Sigmoid colon (tissue), 4 donors: ENCODE data around the gene CEP128.

Experiments used
- POLR2A ChIP-seq, 2 donors: fragments of 450-650 bp; IDR thresholded peaks; one replicate each; pipeline ENCODE4 v1.6.1; 2016; ENCODE audit warnings: antibody characterized with exemption in 2 of 2, mild to moderate bottlenecking in 2 of 2, moderate library complexity in 2 of 2
- POLR2AphosphoS5 ChIP-seq, 4 donors: sonication (generic); formaldehyde crosslinking; IDR thresholded peaks; one replicate each; pipeline ENCODE4 v1.6.1; 2017; ENCODE audit warnings: antibody characterized with exemption in 4 of 4
- TF ChIP-seq, protein P1 (sequence below), 4 experiments: fragments of 450-650 bp in 3 of 4; fragments of 200-600 bp in 1 of 4; IDR thresholded peaks; one replicate each; pipeline ENCODE4 v1.5.1; 2016 to 2019; ENCODE audit warnings: antibody characterized with exemption in 4 of 4, mild to moderate bottlenecking in 3 of 4, moderate library complexity in 2 of 4

DNA sequence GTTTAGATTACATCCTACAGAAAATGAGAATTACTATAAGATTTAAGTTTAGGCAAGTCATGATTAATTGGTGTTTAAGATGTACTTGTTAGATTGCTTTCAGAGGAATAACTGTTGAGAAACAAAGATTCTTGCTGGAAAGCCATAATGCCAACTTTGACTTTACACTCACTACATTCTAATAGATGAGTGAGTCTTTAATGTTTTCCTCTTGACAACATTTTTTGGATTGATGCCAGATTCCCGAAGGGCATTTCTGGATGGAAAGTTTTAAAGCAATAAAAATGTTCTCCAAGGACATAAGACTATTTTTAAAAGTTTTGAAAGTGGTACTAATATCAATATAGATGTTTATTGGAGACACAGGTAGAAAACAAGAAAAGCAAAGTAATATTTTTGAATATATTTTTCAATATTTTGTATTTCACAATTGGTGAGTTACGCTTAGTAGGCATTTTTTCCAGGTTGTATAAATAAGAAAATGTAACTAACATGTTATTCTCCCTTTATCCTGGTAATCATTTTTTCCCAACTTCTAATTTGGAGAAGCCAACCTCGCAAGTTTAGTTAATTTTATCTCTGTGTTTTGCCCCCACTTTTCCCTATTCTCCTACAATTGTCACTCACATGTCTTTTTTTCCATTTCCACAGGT is 307.3 kb downstream of the CEP128 start:
- TF ChIP-seq, protein P1, sequence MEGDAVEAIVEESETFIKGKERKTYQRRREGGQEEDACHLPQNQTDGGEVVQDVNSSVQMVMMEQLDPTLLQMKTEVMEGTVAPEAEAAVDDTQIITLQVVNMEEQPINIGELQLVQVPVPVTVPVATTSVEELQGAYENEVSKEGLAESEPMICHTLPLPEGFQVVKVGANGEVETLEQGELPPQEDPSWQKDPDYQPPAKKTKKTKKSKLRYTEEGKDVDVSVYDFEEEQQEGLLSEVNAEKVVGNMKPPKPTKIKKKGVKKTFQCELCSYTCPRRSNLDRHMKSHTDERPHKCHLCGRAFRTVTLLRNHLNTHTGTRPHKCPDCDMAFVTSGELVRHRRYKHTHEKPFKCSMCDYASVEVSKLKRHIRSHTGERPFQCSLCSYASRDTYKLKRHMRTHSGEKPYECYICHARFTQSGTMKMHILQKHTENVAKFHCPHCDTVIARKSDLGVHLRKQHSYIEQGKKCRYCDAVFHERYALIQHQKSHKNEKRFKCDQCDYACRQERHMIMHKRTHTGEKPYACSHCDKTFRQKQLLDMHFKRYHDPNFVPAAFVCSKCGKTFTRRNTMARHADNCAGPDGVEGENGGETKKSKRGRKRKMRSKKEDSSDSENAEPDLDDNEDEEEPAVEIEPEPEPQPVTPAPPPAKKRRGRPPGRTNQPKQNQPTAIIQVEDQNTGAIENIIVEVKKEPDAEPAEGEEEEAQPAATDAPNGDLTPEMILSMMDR (IDR thresholded peaks at IDR 0.05) = no peak
- no peak for TF ChIP-seq POLR2A (IDR thresholded peaks at IDR 0.05)
- TF ChIP-seq POLR2AphosphoS5 (IDR thresholded peaks at IDR 0.05) = no peak
